GM23338 (cell line): ENCODE results near the gene UGP2. TPM values are rescaled to one million over a fixed set of nuclear protein-coding genes. Genes with fewer than 3 reads are reported as not detected.

Source experiments
- ATAC-seq: fragments of 200-7000 bp; cut with Tn5 transposase; 3 replicates; pipeline ENCODE4 v1.9.1; 2020
- DNase-seq: peaks from one replicate; pipeline ENCODE4 v3.0.0-alpha.2; 2015; ENCODE audit warnings: low spot score
- H2AFZ ChIP-seq: fragments of 200-600 bp; sonication (generic); 2 replicates; pipeline ENCODE4 v1.8.0; 2016; ENCODE audit warnings: antibody characterized with exemption, mild to moderate bottlenecking, moderate library complexity
- H3F3A ChIP-seq: fragments of 200-600 bp; sonication (generic); replicated peaks from 2 replicates; pipeline ENCODE4 v1.8.0; 2017; ENCODE audit warnings: antibody characterized with exemption, mixed run types, low read depth
- H3K27ac ChIP-seq: fragments of 200-600 bp; sonication (generic); 2 replicates; pipeline ENCODE4 v1.6.1; 2016; ENCODE audit warnings: low read depth
- H3K27me3 ChIP-seq: fragments of 200-600 bp; sonication (generic); 2 replicates; pipeline ENCODE4 v1.8.0; 2016; ENCODE audit warnings: mild to moderate bottlenecking, mixed run types, moderate library complexity; ENCODE audit not compliant: insufficient read depth
- H3K36me3 ChIP-seq: fragments of 200-600 bp; sonication (generic); 2 replicates; pipeline ENCODE4 v1.8.0; 2016; ENCODE audit warnings: mild to moderate bottlenecking; ENCODE audit not compliant: insufficient read depth
- H3K4me1 ChIP-seq: fragments of 200-600 bp; sonication (generic); 2 replicates; pipeline ENCODE4 v1.8.0; 2016; ENCODE audit warnings: mild to moderate bottlenecking, moderate library complexity; ENCODE audit not compliant: insufficient read depth
- H3K4me2 ChIP-seq: fragments of 200-600 bp; sonication (generic); 2 replicates; pipeline ENCODE4 v1.7.1; 2017; ENCODE audit warnings: mixed run types
- H3K4me3 ChIP-seq: fragments of 200-600 bp; sonication (generic); 2 replicates; pipeline ENCODE4 v1.6.1; 2016; ENCODE audit warnings: mixed run types
- H3K79me2 ChIP-seq: fragments of 200-600 bp; sonication (generic); replicated peaks from 2 replicates; pipeline ENCODE4 v1.8.0; 2017; ENCODE audit warnings: mild to moderate bottlenecking; ENCODE audit not compliant: insufficient read depth
- H3K9me2 ChIP-seq: fragments of 200-600 bp; sonication (generic); 2 replicates; pipeline ENCODE4 v1.8.0; 2017; ENCODE audit not compliant: insufficient read depth
- H4K20me1 ChIP-seq: fragments of 200-600 bp; sonication (generic); replicated peaks from 2 replicates; pipeline ENCODE4 v1.8.0; 2017; ENCODE audit warnings: mild to moderate bottlenecking; ENCODE audit not compliant: insufficient read depth
- H3K27ac Mint-ChIP-seq: 2 replicates; pipeline ENCODE4 v1.8.0; 2020; ENCODE audit warnings: inconsistent platforms, mild to moderate bottlenecking, moderate library complexity, mixed read lengths
- H3K27me3 Mint-ChIP-seq: 3 replicates; pipeline ENCODE4 v1.8.0; 2022; ENCODE audit warnings: low read depth, mild to moderate bottlenecking, moderate library complexity, mixed read lengths, inconsistent platforms; ENCODE audit not compliant: insufficient read depth, poor library complexity
- H3K36me3 Mint-ChIP-seq: 3 replicates; pipeline ENCODE4 v1.8.0; 2021; ENCODE audit warnings: low read depth, mild to moderate bottlenecking, inconsistent platforms, moderate library complexity, mixed read lengths
- H3K4me1 Mint-ChIP-seq: 3 replicates; pipeline ENCODE4 v1.8.0; 2020; ENCODE audit warnings: mild to moderate bottlenecking, inconsistent platforms, mixed read lengths
- H3K4me3 Mint-ChIP-seq: 3 replicates; pipeline ENCODE4 v1.8.0; 2021; ENCODE audit warnings: moderate library complexity, mild to moderate bottlenecking, inconsistent platforms, mixed read lengths
- H3K9me3 Mint-ChIP-seq: 3 replicates; pipeline ENCODE4 v1.8.0; 2020; ENCODE audit warnings: moderate library complexity, mild to moderate bottlenecking, inconsistent platforms, mixed read lengths
- CREB1 ChIP-seq: fragments of 250-450 bp; sonication (Bioruptor Pico); IDR thresholded peaks from 2 replicates; pipeline ENCODE4 v1.5.0; 2020; ENCODE audit warnings: low read depth, mild to moderate bottlenecking, moderate library complexity
- ETS1 ChIP-seq: IDR thresholded peaks from 2 replicates; pipeline ENCODE4 v1.6.1; 2016; ENCODE audit warnings: antibody characterized with exemption
- EZH2phosphoT487 ChIP-seq: fragments of 200-600 bp; sonication (generic); IDR thresholded peaks from one replicate; pipeline ENCODE4 v1.8.1; 2018; ENCODE audit warnings: antibody characterized with exemption; ENCODE audit not compliant: unreplicated experiment
- JUNB ChIP-seq: IDR thresholded peaks from one replicate; pipeline ENCODE4 v1.6.1; 2016; ENCODE audit warnings: antibody characterized with exemption; ENCODE audit not compliant: unreplicated experiment
- NANOG ChIP-seq: IDR thresholded peaks from 2 replicates; pipeline ENCODE4 v1.6.1; 2016; ENCODE audit warnings: antibody characterized with exemption, borderline replicate concordance
- STAT1 ChIP-seq: IDR thresholded peaks from one replicate; pipeline ENCODE4 v1.6.1; 2016; ENCODE audit warnings: antibody characterized with exemption; ENCODE audit not compliant: unreplicated experiment
- ZNF114 ChIP-seq: fragments of 250-450 bp; sonication (Bioruptor Pico); IDR thresholded peaks from 2 replicates; pipeline ENCODE4 v1.5.0; 2020; ENCODE audit warnings: mild to moderate bottlenecking, moderate library complexity
- ZNF331 ChIP-seq: fragments of 250-450 bp; sonication (Bioruptor Pico); IDR thresholded peaks from 2 replicates; pipeline ENCODE4 v1.5.0; 2020; ENCODE audit warnings: low read depth, mild to moderate bottlenecking, moderate library complexity
- ZNF462 ChIP-seq: fragments of 250-450 bp; sonication (Bioruptor Pico); IDR thresholded peaks from 2 replicates; pipeline ENCODE4 v1.5.0; 2020; ENCODE audit warnings: mild to moderate bottlenecking, moderate library complexity
- polyA plus RNA-seq: library from polyadenylated mRNA; unstranded; fragments of >200 nt; fragmentation: Nextera tagmentation; extraction: Ambion mirVana; gene quantifications from 2 replicates; pipeline ENCODE4 v1.2.1, GENCODE V29; 2016
- total RNA-seq: library from RNA; depleted of rRNA; stranded (reverse); fragments of >200 nt; shearing (Covaris generic); gene quantifications from 2 replicates; pipeline ENCODE4 v1.2.3, GENCODE V29; 2014

UGP2 gene
- total and polyA plus RNA-seq, 2 experiments from 2014 or later: 744 to 943 TPM

GRCh38 chr2:63871864-63872263 is 30.2 kb downstream of the UGP2 start (continued):
- TF ChIP-seq CREB1 (CRISPR knock-in tag) (no peak), ZNF462 (CRISPR knock-in tag) (no peak), ETS1 (no peak)

GRCh38 chr2:63872571-63873328 is 31.1 kb downstream of the UGP2 start:
- peaks cover 25% of the 10 kb centered on the region for H3K36me3 ChIP-seq
- peaks cover 89% of the 10 kb centered on the region for H3K36me3 Mint-ChIP-seq

More at GRCh38 chr2:63872571-63873328, 31.1 kb downstream of the UGP2 start:
- H3K27ac Mint-ChIP-seq: no peak overlapping the region
- peaks cover 72% of the 10 kb centered on the region for H3K4me1 Mint-ChIP-seq
- peaks cover 56% of the 10 kb centered on the region for H4K20me1 ChIP-seq
- no peaks in the 10 kb centered on the region for H3K9me2 ChIP-seq
- H3K27me3 Mint-ChIP-seq: peaks cover 5% of the 10 kb centered on the region
- no peak for TF ChIP-seq ZNF331 (CRISPR knock-in tag)
- TF ChIP-seq ZNF114: no peak
- no peak for TF ChIP-seq NANOG
- no peak for TF ChIP-seq EZH2phosphoT487
- no peak for TF ChIP-seq STAT1
- no peak for TF ChIP-seq JUNB
- TF ChIP-seq CREB1 (CRISPR knock-in tag): no peak
- no peak overlapping the region for H3K4me2 ChIP-seq
- H3K9me3 Mint-ChIP-seq: peaks cover 3% of the 10 kb centered on the region; the same call in 1 of the 3 replicates
- H3K4me3 ChIP-seq: no peak overlapping the region
- H3K4me1 ChIP-seq: peaks cover 43% of the 10 kb centered on the region
- peaks cover 100% of the 10 kb centered on the region for H3K79me2 ChIP-seq
- H3K27me3 ChIP-seq: no peaks in the 10 kb centered on the region
- H3K27ac ChIP-seq: peak overlapping the region; percentile 71; the same call in 1 of the 2 replicates
- no peak overlapping the region for H2AFZ ChIP-seq
- ATAC-seq: no peak
- no peak for DNase-seq
- H3K4me3 Mint-ChIP-seq: no peak overlapping the region
- peaks cover 16% of the 10 kb centered on the region for H3F3A ChIP-seq
